HepG2 (cell line): ENCODE results near the gene TMEM269. TPM values are rescaled to one million over a fixed set of nuclear protein-coding genes. Genes with fewer than 3 reads are reported as not detected.

Source experiments
- ARID4A ChIP-seq: sonication (generic); formaldehyde crosslinking; IDR thresholded peaks from 2 replicates; pipeline ENCODE4 v1.5.0; 2020; ENCODE audit warnings: mild to moderate bottlenecking, missing genetic modification reagents, borderline replicate concordance
- CAMTA2 ChIP-seq: sonication (generic); formaldehyde crosslinking; IDR thresholded peaks from 2 replicates; pipeline ENCODE4 v1.4.0; 2020; ENCODE audit warnings: mild to moderate bottlenecking, missing genetic modification reagents, borderline replicate concordance
- GPBP1L1 ChIP-seq: sonication (generic); formaldehyde crosslinking; IDR thresholded peaks from 2 replicates; pipeline ENCODE4 v1.5.0; 2020; ENCODE audit warnings: mild to moderate bottlenecking, missing genetic modification reagents
- GTF3A ChIP-seq: sonication (generic); formaldehyde crosslinking; conservative IDR thresholded peaks from 2 replicates; pipeline ENCODE4 v1.4.0; 2020; ENCODE audit warnings: mild to moderate bottlenecking, missing genetic modification reagents
- MAX ChIP-seq: IDR thresholded peaks from 2 replicates; pipeline ENCODE4 v1.6.1; 2012; ENCODE audit warnings: inconsistent platforms
- MIER2 ChIP-seq: IDR thresholded peaks from 2 replicates; pipeline ENCODE4 v1.6.1; 2016; ENCODE audit warnings: missing biosample characterization, missing genetic modification reagents
- RFX3 ChIP-seq: IDR thresholded peaks from 2 replicates; pipeline ENCODE4 v1.6.1; 2016; ENCODE audit warnings: missing biosample characterization, missing genetic modification reagents
- RXRB ChIP-seq: IDR thresholded peaks from 2 replicates; pipeline ENCODE4 v1.6.1; 2016; ENCODE audit warnings: borderline replicate concordance, missing genetic modification reagents, missing compliant biosample characterization
- SETDB1 ChIP-seq: sonication (generic); formaldehyde crosslinking; IDR thresholded peaks from 2 replicates; pipeline ENCODE4 v1.5.1; 2020; ENCODE audit warnings: missing genetic modification reagents, mild to moderate bottlenecking, borderline replicate concordance
- STAT5B ChIP-seq: sonication (generic); formaldehyde crosslinking; IDR thresholded peaks from 2 replicates; pipeline ENCODE4 v1.4.0; 2020; ENCODE audit warnings: missing genetic modification reagents
- TCF7L2 ChIP-seq: IDR thresholded peaks from 2 replicates; pipeline ENCODE4 v1.6.1; 2011; ENCODE audit warnings: mild to moderate bottlenecking, low read depth, low read length, moderate library complexity
- XRCC5 ChIP-seq: fragments of 200-400 bp; formaldehyde crosslinking; optimal IDR thresholded peaks from 2 replicates; pipeline ENCODE3; 2017; ENCODE audit warnings: mild to moderate bottlenecking, low read length
- ZEB1 ChIP-seq: IDR thresholded peaks from 2 replicates; pipeline ENCODE4 v1.6.1; 2012; ENCODE audit warnings: mild to moderate bottlenecking, low read depth, inconsistent platforms; ENCODE audit not compliant: insufficient replicate concordance
- ZHX1 ChIP-seq: sonication (generic); formaldehyde crosslinking; IDR thresholded peaks from 2 replicates; pipeline ENCODE4 v1.8.1; 2022; ENCODE audit warnings: low read depth, mild to moderate bottlenecking, missing genetic modification reagents
- ZNF253 ChIP-seq: sonication (generic); formaldehyde crosslinking; IDR thresholded peaks from 2 replicates; pipeline ENCODE4 v1.8.0; 2022; ENCODE audit warnings: mild to moderate bottlenecking, missing genetic modification reagents, borderline replicate concordance
- ZNF44 ChIP-seq: sonication (generic); formaldehyde crosslinking; IDR thresholded peaks from 2 replicates; pipeline ENCODE4 v1.5.1; 2020; ENCODE audit warnings: mild to moderate bottlenecking, missing genetic modification reagents
- ZNF557 ChIP-seq: sonication (generic); formaldehyde crosslinking; IDR thresholded peaks from 2 replicates; pipeline ENCODE4 v1.4.0; 2020; ENCODE audit warnings: missing genetic modification reagents
- ZNF770 ChIP-seq: sonication (generic); formaldehyde crosslinking; IDR thresholded peaks from 2 replicates; pipeline ENCODE4 v1.5.0; 2020; ENCODE audit warnings: mild to moderate bottlenecking, missing genetic modification reagents
- polyA plus RNA-seq, 8 experiments: library from polyadenylated mRNA; depleted of rRNA in 3 of 8; stranded (reverse) in 7 of 8; unstranded in 1 of 8; fragments of >200 nt; fragmentation: Illumina TruSeq in 4 of 8; extraction: Trizol in 4 of 8; gene quantifications; 2 replicates each; pipeline versions ENCODE4 v1.2.1 to v1.2.3, GENCODE V29; 2011 to 2016; ENCODE audit warnings: low read depth in 4 of 8, missing spikeins in 1 of 8, mixed read lengths in 1 of 8; ENCODE audit not compliant: insufficient read depth in 1 of 8
- total RNA-seq, 5 experiments: library from RNA; depleted of rRNA; stranded (reverse); fragments of >200 nt; fragmentation: Illumina TruSeq; extraction: Trizol; gene quantifications; 2 replicates each; pipeline ENCODE4 v1.2.3, GENCODE V29; 2016; ENCODE audit warnings: low read depth in 1 of 5

TMEM269 gene
- total and polyA plus RNA-seq, 2 of the 13 experiments (the other 11 are each of a cell fraction or from before 2014, with no cell fraction given) = 0.15 to 0.21 TPM

- no peak for TF ChIP-seq GTF3A (CRISPR knock-in tag)
- TF ChIP-seq GPBP1L1 (CRISPR knock-in tag) = no peak
- no peak for TF ChIP-seq STAT5B
- TF ChIP-seq MAX = peak; percentile 74
- no peak for TF ChIP-seq RFX3 (CRISPR knock-in tag)
- peak; percentile 88; the same call in 1 of the 2 replicates for TF ChIP-seq ZNF44
- TF ChIP-seq XRCC5 = no peak
- no peak for TF ChIP-seq CAMTA2 (CRISPR knock-in tag)
- TF ChIP-seq RXRB = no peak
- no peak for TF ChIP-seq ZNF770 (CRISPR knock-in tag)
- 0 out of 2 replicates have a peak, but pooled peaks have one; percentile 26 for TF ChIP-seq ZNF253 (CRISPR knock-in tag)
- TF ChIP-seq ARID4A (CRISPR knock-in tag) = peak; percentile 74; the same call in 1 of the 2 replicates
- peak; percentile 57; the same call in 1 of the 2 replicates for TF ChIP-seq ZHX1
- TF ChIP-seq SETDB1 = no peak
- no peak for TF ChIP-seq ZEB1
- no peak for TF ChIP-seq ZNF557 (CRISPR knock-in tag)
- no peak for TF ChIP-seq TCF7L2
- TF ChIP-seq MIER2 = no peak; the same call in 1 of the 2 replicates
Observed at GRCh38 chr1:42846257-42847110, 61.7 kb downstream of the TMEM269 start, which contains the start of gene ZNF691 (continued).
